Skeletal muscle tissue (tissue), 4 donors: Measurements from ENCODE around the gene SND1. TPM values are rescaled to one million over a fixed set of nuclear protein-coding genes. Genes with fewer than 3 reads are reported as not detected.

Experiments used
- H3K27ac ChIP-seq: one replicate; pipeline ENCODE4 v1.7.0; 2013; ENCODE audit warnings: mild to moderate bottlenecking, low read depth, low read length, inconsistent platforms
- H3K27me3 ChIP-seq, 3 donors: one replicate each; pipeline ENCODE4 v1.7.0; 2013; ENCODE audit warnings: low read length in 3 of 3; ENCODE audit not compliant: control insufficient read depth in 3 of 3, insufficient read depth in 3 of 3
- H3K36me3 ChIP-seq, 3 donors: one replicate each; pipeline ENCODE4 v1.7.0; 2013; ENCODE audit warnings: low read length in 3 of 3; ENCODE audit not compliant: control insufficient read depth in 3 of 3, insufficient read depth in 3 of 3
- H3K4me1 ChIP-seq, 3 donors: one replicate each; pipeline ENCODE4 v1.7.0; 2013; ENCODE audit warnings: low read length in 3 of 3, mild to moderate bottlenecking in 3 of 3; ENCODE audit not compliant: control insufficient read depth in 3 of 3, insufficient read depth in 3 of 3
- H3K4me3 ChIP-seq, 3 donors: one replicate each; pipeline ENCODE4 v1.7.0; 2013; ENCODE audit warnings: low read length in 3 of 3
- H3K9ac ChIP-seq, 3 donors: one replicate each; pipeline ENCODE4 v1.7.0; 2013; ENCODE audit warnings: low read length in 3 of 3, mild to moderate bottlenecking in 3 of 3, moderate library complexity in 2 of 3, low read depth in 1 of 3
- H3K9me3 ChIP-seq, 3 donors: one replicate each; pipeline ENCODE4 v1.7.0; 2013; ENCODE audit warnings: low read length in 3 of 3; ENCODE audit not compliant: control insufficient read depth in 3 of 3
- total RNA-seq: library from RNA; depleted of rRNA; stranded (reverse); fragments of >200 nt; gene quantifications from one replicate; pipeline ENCODE4 v1.2.3, GENCODE V29; 2014
- donor health status: Osteomylitis.

Gene SND1
- total RNA-seq, 1 donor from 2014 or later = 104 TPM

DNA sequence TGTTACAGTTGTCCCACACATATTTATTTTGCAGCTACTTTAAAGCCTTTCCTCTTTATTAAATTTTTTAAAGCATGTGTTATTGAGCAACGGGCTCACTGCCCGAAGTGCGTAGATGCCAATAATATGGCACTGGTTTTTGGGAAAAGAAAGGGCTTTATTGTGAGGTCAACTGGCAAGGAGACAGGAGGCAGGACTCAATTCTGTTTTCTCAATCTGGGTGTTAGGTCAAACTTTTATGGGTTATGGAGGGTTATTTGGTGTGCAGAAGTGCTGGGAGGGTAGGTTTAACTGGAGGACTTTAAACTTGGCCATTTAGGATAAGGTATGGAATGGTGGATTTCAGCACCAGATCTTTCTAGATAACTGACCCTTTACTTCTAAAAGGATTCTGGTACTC lies 195.6 kb downstream of the SND1 start:
- Histone ChIP-seq H3K4me3 (no peak overlapping the region), H3K9ac (no peak overlapping the region), H3K27ac (no peak overlapping the region), H3K4me1 (peaks cover 11 to 14% (median 13%) of the 10 kb centered on the region in 3 donors), H3K27me3 (no peaks in the 10 kb centered on the region), H3K36me3 (no peaks in the 10 kb centered on the region), H3K9me3 (no peaks in the 10 kb centered on the region)

DNA sequence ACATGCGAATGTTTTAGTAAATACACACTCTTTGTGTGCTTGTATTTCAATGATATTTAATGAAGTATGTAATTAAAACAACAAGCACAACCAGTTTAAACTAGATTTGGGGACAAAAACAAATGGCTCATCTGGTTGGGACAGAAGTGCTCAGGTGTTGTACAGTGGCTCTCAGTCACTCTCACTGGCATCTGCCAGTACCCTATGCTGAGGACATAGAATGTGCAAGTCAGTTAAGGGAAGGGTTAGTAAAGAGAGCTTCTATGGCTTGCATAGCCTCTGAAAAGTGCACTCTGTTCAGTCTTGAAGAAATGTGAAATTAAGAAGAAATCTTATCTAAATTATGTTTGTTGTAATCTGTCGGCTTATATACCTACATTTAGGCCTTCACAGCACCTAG lies 196.2 kb downstream of the SND1 start:
- Histone ChIP-seq H3K9ac (no peak overlapping the region), H3K9me3 (no peaks in the 10 kb centered on the region), H3K27me3 (no peaks in the 10 kb centered on the region), H3K4me3 (no peak overlapping the region), H3K4me1 (peaks cover 11 to 14% (median 13%) of the 10 kb centered on the region in 3 donors), H3K27ac (no peak overlapping the region), H3K36me3 (no peaks in the 10 kb centered on the region)

DNA sequence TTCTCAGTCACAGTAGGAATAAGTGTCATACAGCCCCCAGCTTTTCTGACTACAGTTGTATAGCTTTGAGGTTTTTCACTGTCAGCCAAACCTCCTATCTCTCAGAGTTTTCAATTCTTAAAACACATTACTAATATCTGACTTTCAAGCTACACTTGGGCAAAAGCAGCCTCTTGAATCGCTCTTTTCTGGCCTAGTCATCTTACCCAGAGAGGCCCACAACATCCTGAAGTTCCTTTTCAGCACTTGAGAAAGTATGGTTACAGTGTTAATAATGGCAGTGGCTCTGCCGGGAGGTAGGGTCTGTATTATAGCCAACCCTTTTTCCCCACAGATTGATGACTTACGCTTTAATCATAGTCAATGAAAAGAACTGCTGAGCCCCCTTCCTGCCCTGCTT lies 198.2 kb downstream of the SND1 start:
- no peaks in the 10 kb centered on the region for H3K27me3 ChIP-seq
- H3K27ac ChIP-seq = no peak overlapping the region
- no peak overlapping the region for H3K9ac ChIP-seq
- no peak overlapping the region for H3K4me3 ChIP-seq
- no peaks in the 10 kb centered on the region for H3K9me3 ChIP-seq
- peaks cover under 1 to 3% (median under 1%) of the 10 kb centered on the region in 3 donors for H3K4me1 ChIP-seq
- no peaks in the 10 kb centered on the region for H3K36me3 ChIP-seq

DNA sequence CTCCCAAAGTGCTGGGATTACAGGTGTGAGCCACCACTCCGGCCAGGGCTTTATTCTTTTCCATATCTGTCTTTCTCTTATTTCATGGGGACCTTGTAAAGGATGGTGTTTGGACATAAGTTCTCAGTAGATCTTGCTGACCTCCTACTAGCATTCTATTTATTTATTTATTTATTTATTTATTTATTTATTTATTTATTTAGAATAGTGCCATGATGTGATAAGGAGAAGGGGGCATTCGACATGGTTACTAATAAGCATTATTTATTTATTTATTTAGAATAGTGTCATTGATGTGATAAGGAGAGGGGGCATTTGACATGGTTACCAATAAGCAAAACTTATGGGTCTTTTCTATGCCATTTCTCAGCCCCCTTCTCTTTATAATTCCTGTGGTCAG lies 202.4 kb downstream of the SND1 start:
- no peak overlapping the region for H3K27ac ChIP-seq
- H3K9ac ChIP-seq = no peak overlapping the region
- H3K36me3 ChIP-seq = no peaks in the 10 kb centered on the region
- peaks cover 6 to 7% (median 7%) of the 10 kb centered on the region in 3 donors for H3K4me1 ChIP-seq
- no peaks in the 10 kb centered on the region for H3K9me3 ChIP-seq
- no peak overlapping the region for H3K4me3 ChIP-seq
- H3K27me3 ChIP-seq = no peaks in the 10 kb centered on the region

DNA sequence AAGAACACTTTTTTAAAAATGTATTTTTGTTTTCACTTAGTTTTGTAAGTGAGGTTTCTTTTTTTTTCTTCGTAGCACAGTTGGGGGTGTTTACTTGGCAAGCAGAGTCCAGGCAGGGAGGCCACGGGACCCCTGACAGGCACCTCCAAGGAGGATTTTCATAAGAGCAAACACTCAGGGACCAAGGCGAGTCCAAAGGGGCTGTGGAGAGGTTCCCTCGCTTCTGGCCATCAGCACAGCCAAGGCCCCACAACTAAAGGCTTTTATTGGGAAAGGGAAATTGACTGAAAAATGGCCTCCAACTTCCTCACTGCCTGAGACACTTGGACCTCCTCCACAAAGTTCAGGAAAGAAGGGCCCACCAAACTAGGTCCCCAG lies 205.5 kb downstream of the SND1 start:
- Histone ChIP-seq H3K9ac (no peak overlapping the region), H3K4me1 (peaks cover 6 to 7% (median 7%) of the 10 kb centered on the region in 3 donors)

DNA sequence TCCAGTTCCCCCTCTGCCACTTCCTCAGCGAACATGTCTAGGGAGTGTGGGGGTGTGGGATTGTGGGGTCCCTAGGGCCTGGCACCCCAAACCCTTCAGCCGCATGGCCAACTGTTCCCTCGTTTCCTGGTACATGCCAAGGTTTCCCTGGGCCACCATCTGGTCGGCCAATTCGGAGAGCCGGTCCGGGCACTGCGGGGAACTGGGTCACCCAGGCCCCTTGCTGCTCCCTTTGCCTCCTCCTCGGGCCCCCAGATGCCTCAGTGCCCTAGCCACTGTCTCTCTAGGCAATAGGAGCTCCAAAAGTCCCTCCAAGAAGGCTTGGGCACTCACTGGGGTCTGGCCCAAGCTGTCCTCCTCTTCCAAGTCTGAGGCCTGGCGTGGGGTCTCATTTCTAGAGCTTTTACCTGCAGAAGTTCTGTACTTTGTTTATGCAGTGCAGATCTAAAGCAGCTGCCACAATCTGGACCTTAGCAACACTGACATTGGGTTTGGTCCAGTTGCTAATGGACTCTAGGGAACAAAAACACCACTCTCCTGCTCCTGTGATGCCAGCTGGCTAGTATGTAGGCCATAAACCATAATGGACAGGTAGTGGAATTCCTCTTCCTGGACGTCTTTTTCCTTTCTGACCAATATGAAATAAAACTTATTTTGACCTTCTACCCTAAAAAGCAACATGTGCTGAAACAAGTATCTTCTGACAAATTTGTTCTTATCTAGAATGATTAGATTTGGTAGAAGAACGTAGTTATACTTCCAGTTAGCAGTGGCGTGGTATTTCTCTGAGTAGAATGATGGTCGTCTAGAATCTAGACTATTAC lies 206.3 kb downstream of the SND1 start:
- Histone ChIP-seq H3K36me3 (no peaks in the 10 kb centered on the region), H3K4me3 (no peak overlapping the region), H3K27me3 (no peaks in the 10 kb centered on the region), H3K9me3 (no peaks in the 10 kb centered on the region), H3K9ac (no peak overlapping the region), H3K27ac (no peak overlapping the region), H3K4me1 (peaks cover 6 to 7% (median 7%) of the 10 kb centered on the region in 3 donors)

More for the DNA sequence above, 205.5 kb downstream of the SND1 start:
- Histone ChIP-seq H3K27ac (no peak overlapping the region), H3K36me3 (no peaks in the 10 kb centered on the region), H3K4me3 (no peak overlapping the region), H3K9me3 (no peaks in the 10 kb centered on the region), H3K27me3 (no peaks in the 10 kb centered on the region)

DNA sequence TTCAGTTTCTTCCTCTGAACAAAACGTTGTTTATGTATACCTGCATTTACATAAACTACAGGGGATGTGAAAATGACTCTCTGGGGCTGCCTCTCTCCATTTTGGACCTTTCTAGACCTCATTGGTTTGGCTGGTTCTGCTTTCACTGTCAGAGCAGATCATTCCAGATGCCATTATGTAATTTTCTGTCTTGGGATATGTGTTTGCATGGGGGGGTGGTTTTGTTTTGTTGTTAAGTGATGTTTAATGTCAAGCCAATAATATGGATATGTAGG lies 206.9 kb downstream of the SND1 start:
- H3K27ac ChIP-seq = no peak overlapping the region

DNA sequence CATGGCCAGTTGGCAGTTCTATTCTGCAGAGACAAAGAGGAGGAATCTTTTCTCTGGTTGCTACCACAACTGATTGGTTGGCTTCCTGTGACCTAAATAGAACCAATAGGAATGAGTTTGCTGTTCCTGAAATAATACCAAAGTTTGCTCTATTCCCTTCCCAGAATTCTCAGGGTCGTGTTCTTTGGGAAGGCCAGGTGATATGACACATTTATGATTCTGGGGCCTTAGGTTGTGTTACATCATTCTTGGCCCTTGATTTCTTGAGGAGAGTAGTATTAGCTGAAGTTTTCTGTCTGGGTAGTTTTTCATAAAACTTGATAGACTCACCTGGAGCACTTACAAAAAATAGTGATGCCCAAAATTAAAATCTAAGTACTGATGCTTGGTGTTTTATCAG lies 207.3 kb downstream of the SND1 start:
- H3K27ac ChIP-seq = no peak overlapping the region
- H3K36me3 ChIP-seq = no peaks in the 10 kb centered on the region
- peaks cover 6 to 7% (median 7%) of the 10 kb centered on the region in 3 donors for H3K4me1 ChIP-seq
- no peaks in the 10 kb centered on the region for H3K9me3 ChIP-seq
- no peaks in the 10 kb centered on the region for H3K27me3 ChIP-seq
- no peak overlapping the region for H3K4me3 ChIP-seq
- no peak overlapping the region for H3K9ac ChIP-seq

More for the DNA sequence above, 206.9 kb downstream of the SND1 start:
- Histone ChIP-seq H3K4me3 (no peak overlapping the region), H3K9me3 (no peaks in the 10 kb centered on the region), H3K4me1 (peaks cover 6 to 7% (median 7%) of the 10 kb centered on the region in 3 donors), H3K36me3 (no peaks in the 10 kb centered on the region), H3K27me3 (no peaks in the 10 kb centered on the region), H3K9ac (no peak overlapping the region)

DNA sequence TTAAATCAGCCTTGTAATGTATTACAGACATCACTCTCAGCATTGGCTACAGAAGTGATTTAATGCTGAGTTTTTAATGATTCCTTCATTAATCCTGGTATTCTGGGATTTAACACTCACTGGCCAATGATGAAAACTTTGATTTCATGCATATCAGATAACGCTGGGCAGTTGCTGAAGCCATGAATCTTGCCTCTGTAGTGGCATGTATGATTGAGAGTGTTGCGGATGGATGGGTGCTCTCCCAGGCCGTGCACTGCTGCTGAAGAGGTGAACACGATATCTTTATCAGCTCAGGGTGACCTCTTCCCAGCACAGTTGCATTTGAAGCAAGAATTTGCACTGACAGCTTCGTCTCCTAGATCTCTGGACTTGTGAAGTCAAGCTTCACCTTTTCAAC lies 210.5 kb downstream of the SND1 start:
- Histone ChIP-seq H3K9me3 (no peaks in the 10 kb centered on the region), H3K36me3 (no peaks in the 10 kb centered on the region), H3K27ac (no peak overlapping the region), H3K9ac (no peak overlapping the region), H3K4me3 (no peak overlapping the region), H3K4me1 (peaks cover 6 to 7% (median 7%) of the 10 kb centered on the region in 3 donors), H3K27me3 (no peaks in the 10 kb centered on the region)

DNA sequence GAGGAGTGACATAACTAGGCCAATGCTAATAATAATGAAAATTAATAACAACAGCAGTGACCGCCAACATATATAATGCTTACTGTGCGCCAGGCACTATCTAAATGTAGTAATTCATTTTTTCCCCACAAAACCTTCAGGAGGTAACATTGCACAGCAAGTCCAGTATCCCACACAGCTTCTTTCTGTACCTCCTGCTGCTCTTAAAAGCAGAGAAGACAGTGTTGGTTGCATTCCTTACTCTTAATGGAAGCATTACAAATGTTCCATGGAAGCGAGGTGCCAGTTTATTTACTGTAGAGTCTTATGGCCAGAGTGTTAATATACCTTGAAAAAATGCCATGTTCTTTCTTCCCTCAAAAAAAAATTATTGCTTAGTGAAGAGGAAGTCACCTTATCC lies 211.1 kb downstream of the SND1 start:
- no peaks in the 10 kb centered on the region for H3K9me3 ChIP-seq
- H3K27ac ChIP-seq = no peak overlapping the region
- no peaks in the 10 kb centered on the region for H3K27me3 ChIP-seq
- H3K9ac ChIP-seq = no peak overlapping the region
- peaks cover 4 to 5% (median 4%) of the 10 kb centered on the region in 3 donors for H3K4me1 ChIP-seq
- no peak overlapping the region for H3K4me3 ChIP-seq
- H3K36me3 ChIP-seq = no peaks in the 10 kb centered on the region
